Astrocyte of the cerebellum (primary cell): Measurements from ENCODE around the gene PBX3.

Experiments
- DNase-seq: peaks from one replicate; pipeline ENCODE4 v3.0.0-alpha.2; 2011; ENCODE audit warnings: low read depth
- H3K4me3 ChIP-seq: 2 replicates; pipeline ENCODE4 v1.5.1; 2011; ENCODE audit warnings: mild to moderate bottlenecking, low read depth, low read length, moderate library complexity
- CTCF ChIP-seq: IDR thresholded peaks from 2 replicates; pipeline ENCODE4 v1.5.1; 2012; ENCODE audit warnings: low read length, low read depth, moderate library complexity, mild to moderate bottlenecking; ENCODE audit errors: missing control alignments
- in situ Hi-C: cut with HindIII; loops from 2 replicates; pipeline ENCODE4 v1.10.0; 2017; ENCODE audit warnings: low sequenced_read_pairs

The PBX3 gene

DNA sequence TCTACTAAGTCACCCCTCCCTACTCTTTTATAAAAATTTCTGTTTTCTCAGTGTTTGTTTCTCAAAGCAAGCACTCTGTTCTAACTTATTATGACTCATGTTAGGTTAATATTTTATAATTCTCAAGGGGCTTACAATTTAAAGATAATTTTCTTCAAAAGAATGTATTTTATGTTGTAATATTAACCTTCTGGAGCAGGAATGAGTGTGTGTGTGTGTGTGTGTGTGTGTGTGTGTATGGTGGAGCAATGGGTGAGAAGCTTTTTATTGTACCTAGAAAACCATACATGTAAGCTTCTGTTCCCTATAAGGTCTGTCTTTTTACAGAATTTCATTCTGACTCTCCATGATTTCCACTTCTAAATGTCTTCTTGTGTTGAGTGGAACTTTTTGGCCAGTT, 63.0 kb downstream of the PBX3 start:
- TF ChIP-seq CTCF = no peak
- in situ Hi-C loops = no loop called here
- H3K4me3 ChIP-seq = no peak overlapping the region
- no peak for DNase-seq

GRCh38 chr9:125811002-125811401, 63.8 kb downstream of the PBX3 start:
- in situ Hi-C loops = no loop called here
- H3K4me3 ChIP-seq = no peak overlapping the region
- DNase-seq = no peak
- no peak for TF ChIP-seq CTCF

- no peak for DNase-seq
- no peak for TF ChIP-seq CTCF
- in situ Hi-C loops = no loop called here
- H3K4me3 ChIP-seq = no peak overlapping the region
Observed at GRCh38 chr9:125812403-125812802, 65.2 kb downstream of the PBX3 start.

GRCh38 chr9:125815568-125815967, 68.4 kb downstream of the PBX3 start:
- no peak for DNase-seq
- in situ Hi-C loops = no loop called here
- TF ChIP-seq CTCF = no peak
- no peak overlapping the region for H3K4me3 ChIP-seq

DNA sequence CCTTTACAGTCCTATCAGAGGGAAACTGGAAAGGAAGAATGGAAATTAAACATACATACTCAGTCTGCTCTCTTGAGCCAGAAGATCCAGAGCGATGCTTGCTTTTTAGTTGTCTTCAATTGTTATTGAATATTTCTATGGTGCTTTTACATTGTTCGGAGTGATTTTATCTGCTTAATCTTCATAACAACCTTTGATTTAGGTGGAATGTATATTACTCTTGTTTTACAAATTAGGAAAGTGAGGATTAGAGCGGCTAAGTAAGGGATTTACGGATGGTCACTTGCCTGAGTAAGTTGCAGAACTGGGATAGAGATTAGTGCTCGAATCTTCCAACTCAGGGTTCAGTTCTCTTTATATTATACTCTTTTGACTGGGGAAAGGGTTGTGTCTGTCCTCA, 69.1 kb downstream of the PBX3 start:
- no peak overlapping the region for H3K4me3 ChIP-seq
- DNase-seq = no peak
- TF ChIP-seq CTCF = no peak
- in situ Hi-C loops = no loop called here

DNA sequence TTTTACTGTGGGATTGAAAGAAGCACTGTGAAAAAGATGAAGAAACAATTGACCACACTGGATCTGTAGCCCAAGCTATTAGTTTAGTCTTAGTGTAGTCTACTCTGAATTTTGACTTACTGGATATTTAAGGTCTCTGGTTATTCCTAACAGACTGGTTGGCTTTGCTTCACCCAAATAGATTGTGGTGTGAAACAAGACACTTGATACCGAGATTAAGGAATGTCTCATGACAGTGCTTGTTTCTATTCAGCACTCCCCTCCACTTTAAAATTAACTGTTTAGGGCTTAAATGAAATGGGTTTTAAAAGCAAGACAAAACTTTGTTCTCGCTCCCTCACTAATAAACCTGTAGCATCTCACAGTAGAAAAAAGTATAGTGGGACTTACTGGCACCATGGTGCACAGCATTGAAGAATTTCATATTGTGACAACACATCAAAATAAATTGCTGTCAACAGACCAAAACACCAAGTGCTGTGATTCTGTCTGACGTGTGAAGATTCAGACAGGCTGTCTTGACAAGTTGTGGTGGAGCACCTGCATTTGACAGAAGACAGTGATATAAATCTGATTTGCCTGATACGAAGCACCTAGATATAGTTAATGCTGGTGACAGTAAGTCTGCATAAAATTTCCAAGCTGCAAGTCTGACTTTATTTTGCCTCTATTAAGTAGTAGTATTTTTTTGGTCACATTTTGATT, 73.1 kb downstream of the PBX3 start:
- TF ChIP-seq CTCF = no peak
- DNase-seq = no peak
- in situ Hi-C loops = no loop called here
- no peak overlapping the region for H3K4me3 ChIP-seq
